ENCODE data around the gene SRP14. TPM values are rescaled to one million over a fixed set of nuclear protein-coding genes. Genes with fewer than 3 reads are reported as not detected.

The SRP14 gene
- total RNA-seq, 1 experiment from 2014 or later: 274 TPM

DNA sequence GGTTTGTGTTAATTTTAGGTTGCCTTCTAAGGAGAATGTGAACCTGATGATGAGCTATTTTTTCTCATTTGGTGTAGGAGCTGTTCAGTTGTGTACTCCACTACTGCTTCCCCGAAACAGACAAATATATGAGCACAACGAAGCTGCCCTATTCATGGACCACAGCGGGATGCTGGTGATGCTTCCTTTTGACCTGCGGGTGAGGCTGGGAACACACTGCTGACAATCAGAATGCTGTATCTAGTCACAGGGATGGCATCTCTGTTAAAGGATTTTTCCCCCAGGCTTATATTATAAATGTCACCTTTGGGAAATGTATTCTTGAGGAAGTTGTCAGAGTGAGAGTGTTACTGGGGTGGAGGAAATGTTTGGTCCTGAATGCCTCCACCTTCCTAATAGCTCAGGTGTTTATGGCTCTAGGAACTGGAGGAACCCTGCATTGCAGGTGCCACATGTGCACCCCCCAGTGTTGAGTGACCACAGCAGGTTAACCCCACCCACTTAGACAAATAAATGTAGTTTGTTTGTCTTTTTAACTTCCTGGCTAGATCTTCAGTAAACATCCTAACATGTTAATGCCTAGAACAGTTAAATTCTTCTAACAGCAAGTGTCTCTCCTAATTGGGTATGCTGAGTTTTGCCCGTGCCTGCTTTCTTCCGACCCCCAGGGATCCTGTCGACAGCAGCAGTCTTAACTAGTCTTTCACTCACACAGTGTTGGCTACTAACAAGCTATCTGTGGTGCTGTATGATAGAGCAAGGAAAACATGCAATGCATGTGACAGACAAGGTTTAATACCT is 35.7 kb downstream of the SRP14 start:
- no peak overlapping the region for H3K27ac ChIP-seq (ENCODE audit: low read depth, low read length, poor library complexity, severe bottlenecking)
- no peaks in the 10 kb centered on the region for H3K27me3 ChIP-seq (replicated peaks; ENCODE audit: insufficient read depth, low read depth, low read length, poor library complexity)
- BruUV-seq (replicated peaks): no TSS peak
- H3K9me3 ChIP-seq (ENCODE audit: low read depth, low read length, poor library complexity, severe bottlenecking): no peaks in the 10 kb centered on the region
- intact Hi-C loops (cut with micrococcal nuclease; ENCODE audit: unreplicated experiment): no loop called here
- CTCF ChIA-PET: no interaction called here
- no peak for DNase-seq (ENCODE audit: low spot score)
- TF ChIP-seq, protein P1, sequence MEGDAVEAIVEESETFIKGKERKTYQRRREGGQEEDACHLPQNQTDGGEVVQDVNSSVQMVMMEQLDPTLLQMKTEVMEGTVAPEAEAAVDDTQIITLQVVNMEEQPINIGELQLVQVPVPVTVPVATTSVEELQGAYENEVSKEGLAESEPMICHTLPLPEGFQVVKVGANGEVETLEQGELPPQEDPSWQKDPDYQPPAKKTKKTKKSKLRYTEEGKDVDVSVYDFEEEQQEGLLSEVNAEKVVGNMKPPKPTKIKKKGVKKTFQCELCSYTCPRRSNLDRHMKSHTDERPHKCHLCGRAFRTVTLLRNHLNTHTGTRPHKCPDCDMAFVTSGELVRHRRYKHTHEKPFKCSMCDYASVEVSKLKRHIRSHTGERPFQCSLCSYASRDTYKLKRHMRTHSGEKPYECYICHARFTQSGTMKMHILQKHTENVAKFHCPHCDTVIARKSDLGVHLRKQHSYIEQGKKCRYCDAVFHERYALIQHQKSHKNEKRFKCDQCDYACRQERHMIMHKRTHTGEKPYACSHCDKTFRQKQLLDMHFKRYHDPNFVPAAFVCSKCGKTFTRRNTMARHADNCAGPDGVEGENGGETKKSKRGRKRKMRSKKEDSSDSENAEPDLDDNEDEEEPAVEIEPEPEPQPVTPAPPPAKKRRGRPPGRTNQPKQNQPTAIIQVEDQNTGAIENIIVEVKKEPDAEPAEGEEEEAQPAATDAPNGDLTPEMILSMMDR (conservative IDR thresholded peaks at IDR 0.05; ENCODE audit: low read depth, low read length): no peak
- no peak for TF ChIP-seq EZH2 (IDR thresholded peaks at IDR 0.05; ENCODE audit: borderline replicate concordance, low read depth, low read length, poor library complexity, severe bottlenecking)
- POLR2A ChIA-PET (ENCODE audit: low non-redundant PET): interaction anchor here (0.6 kb wide), 1 partner anchor 591 kb away, joined by 3 read pairs; no protein-coding TSS in a partner anchor
- no peak overlapping the region for H3K4me3 ChIP-seq (ENCODE audit: low read depth, low read length, poor library complexity, severe bottlenecking)
- H3K36me3 ChIP-seq (ENCODE audit: insufficient read depth, low read length, poor library complexity, severe bottlenecking): peaks cover 29% of the 10 kb centered on the region
- H3K4me1 ChIP-seq (ENCODE audit: insufficient read depth, low read length, poor library complexity, severe bottlenecking): peaks cover 13% of the 10 kb centered on the region

DNA sequence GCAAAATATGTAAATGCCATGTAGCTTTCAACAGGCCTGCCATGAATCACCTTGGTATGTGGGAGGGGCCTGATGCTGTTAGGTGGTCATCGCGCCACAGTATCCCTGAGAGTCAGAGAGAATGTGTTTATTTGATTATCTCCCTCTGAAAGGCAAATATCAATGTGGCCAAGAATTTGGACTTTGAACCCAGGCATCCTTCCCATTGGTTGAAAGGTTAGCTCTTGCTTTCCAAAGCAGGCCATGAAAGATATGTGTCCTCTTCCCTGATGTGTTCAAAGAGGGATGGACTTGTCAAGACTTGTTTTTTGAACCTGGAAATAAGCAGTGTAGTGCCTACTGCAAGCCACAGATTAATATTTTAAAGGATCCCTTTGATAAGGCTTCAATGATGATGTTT is 36.7 kb downstream of the SRP14 start:
- Histone ChIP-seq H3K27me3 (replicated peaks; ENCODE audit: insufficient read depth, low read depth, low read length, poor library complexity) (no peaks in the 10 kb centered on the region), H3K27ac (ENCODE audit: low read depth, low read length, poor library complexity, severe bottlenecking) (no peak overlapping the region), H3K4me1 (ENCODE audit: insufficient read depth, low read length, poor library complexity, severe bottlenecking) (peaks cover 13% of the 10 kb centered on the region), H3K9me3 (ENCODE audit: low read depth, low read length, poor library complexity, severe bottlenecking) (no peaks in the 10 kb centered on the region), H3K4me3 (ENCODE audit: low read depth, low read length, poor library complexity, severe bottlenecking) (no peak overlapping the region), H3K36me3 (ENCODE audit: insufficient read depth, low read length, poor library complexity, severe bottlenecking) (peaks cover 24% of the 10 kb centered on the region)
- no peak for TF ChIP-seq EZH2 (IDR thresholded peaks at IDR 0.05; ENCODE audit: borderline replicate concordance, low read depth, low read length, poor library complexity, severe bottlenecking)
- TF ChIP-seq, protein P1 (conservative IDR thresholded peaks at IDR 0.05; ENCODE audit: low read depth, low read length): no peak
- ChIA-PET POLR2A (ENCODE audit: low non-redundant PET) (no interaction called here), CTCF (no interaction called here)
- DNase-seq (ENCODE audit: low spot score): no peak
- BruUV-seq (replicated peaks): no TSS peak
- intact Hi-C loops (cut with micrococcal nuclease; ENCODE audit: unreplicated experiment): no loop called here

DNA sequence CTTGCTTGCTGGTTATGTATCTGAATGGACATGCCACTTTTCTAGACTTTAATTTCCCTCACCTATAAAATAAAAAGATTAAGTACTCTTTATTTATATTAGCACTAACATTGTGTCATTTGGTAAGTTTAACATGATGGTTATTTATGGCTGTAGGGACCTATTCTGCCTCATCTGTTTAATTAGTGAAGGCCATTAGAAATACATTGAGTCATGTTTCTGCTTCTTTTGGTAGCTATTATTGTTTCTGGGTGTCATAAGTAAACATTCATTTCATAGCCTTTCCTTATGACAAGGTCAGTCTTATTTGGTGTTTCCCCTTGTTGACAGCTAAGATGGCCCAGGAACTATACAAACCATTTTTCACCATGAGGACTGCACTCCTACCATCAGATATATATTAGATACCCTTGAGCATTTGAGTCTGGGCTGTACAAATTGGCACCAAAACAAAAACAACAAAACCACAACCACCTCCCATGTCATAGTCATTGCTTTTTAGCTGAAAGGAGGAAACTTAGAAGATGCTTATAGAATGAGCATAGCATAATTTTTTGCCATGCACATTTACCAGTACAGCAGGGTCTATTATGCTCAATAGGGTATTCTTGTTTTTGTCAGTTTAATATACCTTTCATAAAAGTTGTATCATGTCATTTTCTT is 39.3 kb downstream of the SRP14 start:
- H3K4me1 ChIP-seq (ENCODE audit: insufficient read depth, low read length, poor library complexity, severe bottlenecking): peaks cover 13% of the 10 kb centered on the region
- H3K4me3 ChIP-seq (ENCODE audit: low read depth, low read length, poor library complexity, severe bottlenecking): no peak overlapping the region
- H3K9me3 ChIP-seq (ENCODE audit: low read depth, low read length, poor library complexity, severe bottlenecking): no peaks in the 10 kb centered on the region
- intact Hi-C loops (cut with micrococcal nuclease; ENCODE audit: unreplicated experiment): no loop called here
- DNase-seq (ENCODE audit: low spot score): no peak
- BruUV-seq (replicated peaks): no TSS peak
- H3K27ac ChIP-seq (ENCODE audit: low read depth, low read length, poor library complexity, severe bottlenecking): no peak overlapping the region
- ChIA-PET POLR2A (ENCODE audit: low non-redundant PET) (no interaction called here), CTCF (no interaction called here)
- no peaks in the 10 kb centered on the region for H3K27me3 ChIP-seq (replicated peaks; ENCODE audit: insufficient read depth, low read depth, low read length, poor library complexity)
- peaks cover 12% of the 10 kb centered on the region for H3K36me3 ChIP-seq (ENCODE audit: insufficient read depth, low read length, poor library complexity, severe bottlenecking)
- TF ChIP-seq, protein P1 (conservative IDR thresholded peaks at IDR 0.05; ENCODE audit: low read depth, low read length): no peak
- TF ChIP-seq EZH2 (IDR thresholded peaks at IDR 0.05; ENCODE audit: borderline replicate concordance, low read depth, low read length, poor library complexity, severe bottlenecking): no peak

Data from A673 (cell line).